ENCODE measurements around the gene NT5C2.
"Not testable (repeated sequence)": the region's sequence is repeated elsewhere in the genome, so short reads cannot be mapped to it uniquely, and the experiment has no call there.

DNA sequence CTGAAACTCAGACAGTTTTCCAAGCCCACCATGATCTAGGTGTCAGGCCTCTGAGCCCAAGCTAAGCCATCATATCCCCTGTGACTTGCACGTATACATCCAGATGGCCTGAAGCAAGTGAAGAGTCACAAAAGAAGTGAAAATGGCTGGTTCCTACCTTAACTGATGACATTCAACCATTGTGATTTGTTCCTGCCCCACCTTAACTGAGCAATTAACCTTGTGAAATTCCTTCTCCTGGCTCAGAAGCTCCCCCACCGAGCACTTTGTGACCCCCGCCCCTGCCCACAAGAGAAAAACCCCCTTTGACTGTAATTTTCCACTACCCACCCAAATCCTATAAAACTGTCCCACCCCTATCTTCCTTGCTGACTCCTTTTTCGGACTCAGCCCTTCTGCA is 12.3 kb upstream of the NT5C2 start:
- TF ChIP-seq, protein P1, sequence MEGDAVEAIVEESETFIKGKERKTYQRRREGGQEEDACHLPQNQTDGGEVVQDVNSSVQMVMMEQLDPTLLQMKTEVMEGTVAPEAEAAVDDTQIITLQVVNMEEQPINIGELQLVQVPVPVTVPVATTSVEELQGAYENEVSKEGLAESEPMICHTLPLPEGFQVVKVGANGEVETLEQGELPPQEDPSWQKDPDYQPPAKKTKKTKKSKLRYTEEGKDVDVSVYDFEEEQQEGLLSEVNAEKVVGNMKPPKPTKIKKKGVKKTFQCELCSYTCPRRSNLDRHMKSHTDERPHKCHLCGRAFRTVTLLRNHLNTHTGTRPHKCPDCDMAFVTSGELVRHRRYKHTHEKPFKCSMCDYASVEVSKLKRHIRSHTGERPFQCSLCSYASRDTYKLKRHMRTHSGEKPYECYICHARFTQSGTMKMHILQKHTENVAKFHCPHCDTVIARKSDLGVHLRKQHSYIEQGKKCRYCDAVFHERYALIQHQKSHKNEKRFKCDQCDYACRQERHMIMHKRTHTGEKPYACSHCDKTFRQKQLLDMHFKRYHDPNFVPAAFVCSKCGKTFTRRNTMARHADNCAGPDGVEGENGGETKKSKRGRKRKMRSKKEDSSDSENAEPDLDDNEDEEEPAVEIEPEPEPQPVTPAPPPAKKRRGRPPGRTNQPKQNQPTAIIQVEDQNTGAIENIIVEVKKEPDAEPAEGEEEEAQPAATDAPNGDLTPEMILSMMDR (IDR thresholded peaks at IDR 0.05; ENCODE audit: low read length), result not testable (repeated sequence)
- not testable (repeated sequence) for TF ChIP-seq EZH2 (optimal IDR thresholded peaks at IDR 0.05; ENCODE audit: low read depth, low read length)
